GM10248 (cell line): ENCODE measurements around the gene BCL7C.
"Not testable (repeated sequence)": the region's sequence is repeated elsewhere in the genome, so short reads cannot be mapped to it uniquely, and the experiment has no call there.

Source experiments
- CTCF ChIA-PET: fragments of 300-600 bp; sonication (Branson Sonifier 250); formaldehyde crosslinking; extraction: SDS; loops from one replicate; lab custom pipeline; 2021; ENCODE audit warnings: antibody characterized with exemption; lab: Yijun Ruan, JAX
- POLR2A ChIA-PET: fragments of 350-650 bp; sonication (Branson Sonifier 250); formaldehyde crosslinking; extraction: SDS; loops from one replicate; lab custom pipeline; 2020; ENCODE audit warnings: antibody characterized with exemption; lab: Yijun Ruan, JAX
- DNase-seq: peaks from one replicate; pipeline ENCODE4 v3.0.0; 2012; ENCODE audit errors: extremely low spot score
- CTCF ChIP-seq: IDR thresholded peaks from 2 replicates; pipeline ENCODE4 v1.5.1; 2012; ENCODE audit warnings: mild to moderate bottlenecking, low read depth; ENCODE audit errors: extremely low read depth, missing control alignments, control extremely low read depth

Gene BCL7C

GRCh38 chr16:30893744-30894539 lies at the start of gene BCL7C:
TSS of gene BCL7C (minus strand) at chr16:30894077. CDS start at chr16:30893944, 133 bp downstream.
- ChIA-PET POLR2A (no interaction called here), CTCF (interaction anchor here (1.4 to 3.2 kb wide), 4 partner anchors 8 to 49 kb away, joined by 5 to 19 read pairs (median 10); no protein-coding TSS in a partner anchor)
- DNase-seq: peak; percentile 93
- TF ChIP-seq CTCF: peak; percentile 69

GRCh38 chr16:30942426-30942806 lies 48.5 kb upstream of the BCL7C start:
- ChIA-PET CTCF (interaction anchor here (0.7 to 15.1 kb wide), 34 partner anchors 3 to 516 kb away, joined by 3 to 173 read pairs (median 4); partner anchors contain the start of genes BCL7C, ORAI3, PHKG2 and ZNF843), POLR2A (interaction anchor here (0.5 to 1.0 kb wide), 3 partner anchors 33 to 186 kb away, joined by 3 to 5 read pairs (median 3); no protein-coding TSS in a partner anchor)
- DNase-seq: no peak
- no peak for TF ChIP-seq CTCF

GRCh38 chr16:30941600-30942425 lies 47.9 kb upstream of the BCL7C start:
- CTCF ChIA-PET: interaction anchor here (0.7 to 15.1 kb wide), 42 partner anchors 3 to 502 kb away, joined by 3 to 173 read pairs (median 4); partner anchors contain the start of genes BCL7C, ORAI3, PHKG2 and ZNF843

GRCh38 chr16:30939571-30939970 lies 45.7 kb upstream of the BCL7C start:
- ChIA-PET POLR2A (interaction anchor here (0.6 kb wide), 1 partner anchor 212 kb away, joined by 7 read pairs; no protein-coding TSS in a partner anchor), CTCF (interaction anchor here (1.0 to 12.6 kb wide), 6 partner anchors 10 to 246 kb away, joined by 3 to 173 read pairs (median 16); partner anchors contain the start of gene ORAI3)

More at GRCh38 chr16:30941600-30942425, 47.9 kb upstream of the BCL7C start:
- POLR2A ChIA-PET: interaction anchor here (0.5 to 1.0 kb wide), 3 partner anchors 33 to 186 kb away, joined by 3 to 5 read pairs (median 3); no protein-coding TSS in a partner anchor
- DNase-seq: peak; percentile 93
- TF ChIP-seq CTCF: peak; percentile 95

GRCh38 chr16:30937692-30938091 lies 43.8 kb upstream of the BCL7C start:
- no peak for DNase-seq
- TF ChIP-seq CTCF: no peak
- POLR2A ChIA-PET: no interaction called here
- CTCF ChIA-PET: interaction anchor here (1.1 to 12.6 kb wide), 3 partner anchors 9 to 11 kb away, joined by 3 to 173 read pairs (median 4); partner anchors contain the start of gene ORAI3

More at GRCh38 chr16:30939571-30939970, 45.7 kb upstream of the BCL7C start:
- DNase-seq: not testable (repeated sequence)

GRCh38 chr16:30934827-30935557 lies 41.1 kb upstream of the BCL7C start:
- TF ChIP-seq CTCF: peak; percentile 47
- DNase-seq: peak; percentile 48
- CTCF ChIA-PET: interaction anchor here (0.9 to 12.6 kb wide), 7 partner anchors 9 to 934 kb away, joined by 3 to 173 read pairs (median 6); partner anchors contain the start of genes HSD3B7, ORAI3 and PHKG2
- POLR2A ChIA-PET: no interaction called here
